ENCODE results near the gene MAP3K2.

GRCh38 chr2:127275356-127275755, 112.4 kb downstream of the MAP3K2 start:
- TF ChIP-seq CTCF (IDR thresholded peaks at IDR 0.05): no peak
- TF ChIP-seq EP300 (IDR thresholded peaks at IDR 0.05; ENCODE audit: low read depth): no peak
- no peak for TF ChIP-seq POLR2A (IDR thresholded peaks at IDR 0.05)

All from transverse colon (tissue), 3 donors.